Nephron progenitor cell (in vitro differentiated cells): ENCODE measurements around the gene C2orf76.

Experiments
- DNase-seq: peaks from one replicate; pipeline ENCODE4 v3.0.0; 2021
- H3K27ac Mint-ChIP-seq: 2 replicates; pipeline ENCODE4 v1.8.0; 2021; ENCODE audit warnings: mild to moderate bottlenecking, moderate library complexity, mixed read lengths
- H3K27me3 Mint-ChIP-seq: 2 replicates; pipeline ENCODE4 v1.8.0; 2021; ENCODE audit warnings: mild to moderate bottlenecking, low read depth, mixed read lengths; ENCODE audit not compliant: poor library complexity
- H3K36me3 Mint-ChIP-seq: 2 replicates; pipeline ENCODE4 v1.8.0; 2021; ENCODE audit warnings: low read depth, mixed read lengths
- H3K4me1 Mint-ChIP-seq: 2 replicates; pipeline ENCODE4 v1.8.0; 2021; ENCODE audit warnings: mixed read lengths
- H3K4me3 Mint-ChIP-seq: 2 replicates; pipeline ENCODE4 v1.8.0; 2021; ENCODE audit warnings: mild to moderate bottlenecking, moderate library complexity, mixed read lengths
- H3K9me3 Mint-ChIP-seq: 2 replicates; pipeline ENCODE4 v1.8.0; 2021; ENCODE audit warnings: mild to moderate bottlenecking, moderate library complexity, mixed read lengths
- TF ChIP-seq, protein P1 (sequence below): fragments of 200-600 bp; sonication (generic); IDR thresholded peaks from 2 replicates; pipeline ENCODE4 v1.5.0; 2021; ENCODE audit warnings: antibody characterized with exemption

The C2orf76 gene

GRCh38 chr2:119289093-119289492 is 77.5 kb downstream of the C2orf76 start:
- no peaks in the 10 kb centered on the region for H3K36me3 Mint-ChIP-seq
- no peak overlapping the region for H3K4me3 Mint-ChIP-seq
- DNase-seq: no peak
- TF ChIP-seq, protein P1, sequence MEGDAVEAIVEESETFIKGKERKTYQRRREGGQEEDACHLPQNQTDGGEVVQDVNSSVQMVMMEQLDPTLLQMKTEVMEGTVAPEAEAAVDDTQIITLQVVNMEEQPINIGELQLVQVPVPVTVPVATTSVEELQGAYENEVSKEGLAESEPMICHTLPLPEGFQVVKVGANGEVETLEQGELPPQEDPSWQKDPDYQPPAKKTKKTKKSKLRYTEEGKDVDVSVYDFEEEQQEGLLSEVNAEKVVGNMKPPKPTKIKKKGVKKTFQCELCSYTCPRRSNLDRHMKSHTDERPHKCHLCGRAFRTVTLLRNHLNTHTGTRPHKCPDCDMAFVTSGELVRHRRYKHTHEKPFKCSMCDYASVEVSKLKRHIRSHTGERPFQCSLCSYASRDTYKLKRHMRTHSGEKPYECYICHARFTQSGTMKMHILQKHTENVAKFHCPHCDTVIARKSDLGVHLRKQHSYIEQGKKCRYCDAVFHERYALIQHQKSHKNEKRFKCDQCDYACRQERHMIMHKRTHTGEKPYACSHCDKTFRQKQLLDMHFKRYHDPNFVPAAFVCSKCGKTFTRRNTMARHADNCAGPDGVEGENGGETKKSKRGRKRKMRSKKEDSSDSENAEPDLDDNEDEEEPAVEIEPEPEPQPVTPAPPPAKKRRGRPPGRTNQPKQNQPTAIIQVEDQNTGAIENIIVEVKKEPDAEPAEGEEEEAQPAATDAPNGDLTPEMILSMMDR: no peak
- H3K27me3 Mint-ChIP-seq: peaks cover 22% of the 10 kb centered on the region
- no peak overlapping the region for H3K27ac Mint-ChIP-seq
- no peaks in the 10 kb centered on the region for H3K9me3 Mint-ChIP-seq
- H3K4me1 Mint-ChIP-seq: peaks cover 3% of the 10 kb centered on the region

DNA sequence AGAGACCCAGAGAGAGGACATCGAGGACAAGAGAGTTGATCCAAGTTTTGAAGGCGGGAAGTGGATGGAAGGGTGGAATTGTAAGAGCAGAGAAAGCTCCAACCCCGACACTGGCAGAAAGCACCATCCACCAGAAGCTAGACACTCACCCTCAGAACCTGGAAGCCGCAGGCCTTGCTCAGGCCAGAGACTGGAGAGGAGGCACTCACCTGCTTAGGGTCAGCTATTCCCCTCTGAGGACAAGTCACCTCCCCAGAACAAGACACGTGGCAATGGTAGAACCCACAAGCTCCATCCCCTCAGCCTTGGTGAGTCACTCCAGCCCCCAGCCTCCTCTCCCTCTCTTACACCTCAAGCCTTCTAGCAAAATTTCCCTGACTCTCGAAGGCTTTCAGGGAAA is 78.1 kb downstream of the C2orf76 start:
- TF ChIP-seq, protein P1: no peak
- peaks cover 23% of the 10 kb centered on the region for H3K27me3 Mint-ChIP-seq
- peaks cover 7% of the 10 kb centered on the region for H3K4me1 Mint-ChIP-seq
- H3K9me3 Mint-ChIP-seq: no peaks in the 10 kb centered on the region
- H3K36me3 Mint-ChIP-seq: no peaks in the 10 kb centered on the region
- DNase-seq: no peak
- no peak overlapping the region for H3K4me3 Mint-ChIP-seq
- H3K27ac Mint-ChIP-seq: no peak overlapping the region

DNA sequence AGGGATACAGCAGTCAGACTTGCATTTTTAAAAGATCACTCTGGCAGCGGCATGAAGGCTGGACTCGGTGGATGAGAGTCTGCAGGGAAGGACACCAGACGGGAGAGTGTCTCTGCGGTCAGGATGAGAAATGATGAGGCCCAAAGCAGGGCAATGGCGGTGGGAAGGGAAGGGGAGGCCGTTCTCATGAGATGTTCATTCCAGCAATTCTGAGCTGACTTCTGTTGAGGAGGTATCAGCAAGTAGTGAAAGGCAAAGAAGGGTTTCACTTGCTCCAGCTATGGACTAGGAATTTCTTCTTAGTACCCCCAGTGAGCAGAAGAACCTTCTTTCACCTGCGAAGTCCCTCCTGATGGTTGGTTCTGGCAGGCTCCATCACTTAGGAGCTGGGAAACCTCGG is 80.0 kb downstream of the C2orf76 start:
- H3K36me3 Mint-ChIP-seq: no peaks in the 10 kb centered on the region

GRCh38 chr2:119283873-119284331 is 82.7 kb downstream of the C2orf76 start:
- TF ChIP-seq, protein P1: no peak
- peak overlapping the region; percentile 6 for H3K27ac Mint-ChIP-seq
- no peaks in the 10 kb centered on the region for H3K36me3 Mint-ChIP-seq
- H3K4me1 Mint-ChIP-seq: peaks cover 7% of the 10 kb centered on the region
- no peak overlapping the region for H3K4me3 Mint-ChIP-seq
- no peak for DNase-seq
- no peaks in the 10 kb centered on the region for H3K9me3 Mint-ChIP-seq
- peaks cover 9% of the 10 kb centered on the region for H3K27me3 Mint-ChIP-seq

More for the DNA sequence above, 80.0 kb downstream of the C2orf76 start:
- H3K27me3 Mint-ChIP-seq: peaks cover 17% of the 10 kb centered on the region
- H3K4me3 Mint-ChIP-seq: no peak overlapping the region
- peaks cover 7% of the 10 kb centered on the region for H3K4me1 Mint-ChIP-seq
- H3K27ac Mint-ChIP-seq: no peak overlapping the region
- TF ChIP-seq, protein P1: no peak
- no peaks in the 10 kb centered on the region for H3K9me3 Mint-ChIP-seq
- no peak for DNase-seq

GRCh38 chr2:119282996-119283511 is 83.6 kb downstream of the C2orf76 start:
- no peaks in the 10 kb centered on the region for H3K9me3 Mint-ChIP-seq
- peaks cover 9% of the 10 kb centered on the region for H3K27me3 Mint-ChIP-seq
- H3K4me3 Mint-ChIP-seq: no peak overlapping the region
- H3K4me1 Mint-ChIP-seq: peaks cover 7% of the 10 kb centered on the region
- no peak for DNase-seq
- TF ChIP-seq, protein P1: no peak
- no peaks in the 10 kb centered on the region for H3K36me3 Mint-ChIP-seq
- H3K27ac Mint-ChIP-seq: no peak overlapping the region
